IMR-90 (cell line): ENCODE measurements around the gene DLX6. TPM values are rescaled to one million over a fixed set of nuclear protein-coding genes. Genes with fewer than 3 reads are reported as not detected.

Experiments
- ATAC-seq: fragments of 200-7000 bp; cut with Tn5 transposase; 2 replicates; pipeline ENCODE4 v1.9.1; 2020; ENCODE audit warnings: low read depth, mild to moderate bottlenecking, moderate library complexity
- BruUV-seq: library from RNA; stranded (reverse); fragments of 400-500 nt; replicated peaks from 2 replicates; lab custom pipeline; 2021; lab: Mats Ljungman, UMichigan
- CTCF ChIA-PET: fragments of 300-600 bp; formaldehyde crosslinking; extraction: SDS; loops from one replicate; lab custom pipeline; 2021; ENCODE audit warnings: antibody characterized with exemption; lab: Yijun Ruan, JAX
- POLR2A ChIA-PET: fragments of 300-600 bp; sonication (Branson Sonifier 250); formaldehyde crosslinking; loops from one replicate; lab custom pipeline; 2022; ENCODE audit warnings: antibody characterized with exemption; ENCODE audit not compliant: unreplicated experiment; lab: Charles Lee
- DNase-seq: peaks from one replicate; pipeline ENCODE4 v3.0.0; 2013
- H2AFZ ChIP-seq: replicated peaks from 2 replicates; pipeline ENCODE3; 2013; ENCODE audit warnings: low read length, mild to moderate bottlenecking; ENCODE audit not compliant: poor library complexity
- H2AK5ac ChIP-seq: 2 replicates; pipeline ENCODE4 v1.6.1; 2013; ENCODE audit warnings: low read depth, low read length, inconsistent platforms
- H2AK9ac ChIP-seq: replicated peaks from 2 replicates; pipeline ENCODE3; 2013; ENCODE audit warnings: mild to moderate bottlenecking, low read depth, low read length, moderate library complexity; ENCODE audit not compliant: poor library complexity
- H2BK120ac ChIP-seq: 2 replicates; pipeline ENCODE4 v1.6.1; 2013; ENCODE audit warnings: low read depth, low read length, inconsistent platforms
- H2BK15ac ChIP-seq: 3 replicates; pipeline ENCODE4 v1.6.1; 2013; ENCODE audit warnings: low read depth, low read length, inconsistent platforms
- H2BK20ac ChIP-seq: 2 replicates; pipeline ENCODE4 v1.6.1; 2013; ENCODE audit warnings: low read depth, mild to moderate bottlenecking, inconsistent platforms, low read length, moderate library complexity
- H2BK5ac ChIP-seq: 2 replicates; pipeline ENCODE4 v1.6.1; 2013; ENCODE audit warnings: mild to moderate bottlenecking, low read depth, low read length, inconsistent platforms; ENCODE audit not compliant: poor library complexity, severe bottlenecking
- H3K14ac ChIP-seq: replicated peaks from 2 replicates; pipeline ENCODE4 v1.6.1; 2013; ENCODE audit warnings: low read depth, low read length, inconsistent platforms
- H3K18ac ChIP-seq: 2 replicates; pipeline ENCODE4 v1.6.1; 2013; ENCODE audit warnings: low read depth, low read length, control low read depth
- H3K23ac ChIP-seq: 2 replicates; pipeline ENCODE4 v1.6.1; 2013; ENCODE audit warnings: low read depth, low read length, inconsistent platforms
- H3K27ac ChIP-seq: 2 replicates; pipeline ENCODE4 v1.5.1; 2013; ENCODE audit warnings: mild to moderate bottlenecking, control low read depth, low read length; ENCODE audit not compliant: insufficient read depth
- H3K27me3 ChIP-seq: 2 replicates; pipeline ENCODE4 v1.6.1; 2013; ENCODE audit warnings: low read length; ENCODE audit not compliant: control insufficient read depth, insufficient read depth
- H3K36me3 ChIP-seq: 2 replicates; pipeline ENCODE4 v1.6.1; 2013; ENCODE audit warnings: low read length, mixed read lengths; ENCODE audit not compliant: control insufficient read depth, insufficient read depth
- H3K4ac ChIP-seq: 2 replicates; pipeline ENCODE4 v1.6.1; 2013; ENCODE audit warnings: low read depth, low read length, inconsistent platforms
- H3K4me1 ChIP-seq: 2 replicates; pipeline ENCODE4 v1.6.1; 2013; ENCODE audit warnings: low read length, mixed read lengths; ENCODE audit not compliant: control insufficient read depth, insufficient read depth
- H3K4me2 ChIP-seq: 2 replicates; pipeline ENCODE4 v1.6.1; 2013; ENCODE audit warnings: low read depth, mild to moderate bottlenecking, control low read depth, low read length, moderate library complexity
- H3K4me3 ChIP-seq: 2 replicates; pipeline ENCODE4 v1.5.1; 2013; ENCODE audit warnings: low read depth, mild to moderate bottlenecking, control low read depth, low read length, moderate library complexity; ENCODE audit not compliant: insufficient read depth
- H3K56ac ChIP-seq: 2 replicates; pipeline ENCODE4 v1.6.1; 2013; ENCODE audit warnings: low read length, inconsistent platforms; ENCODE audit not compliant: insufficient read depth; ENCODE audit errors: extremely low read depth
- H3K79me1 ChIP-seq, 2 experiments: 2 replicates each; pipeline ENCODE4 v1.6.1; 2013; ENCODE audit warnings: low read length in 2 of 2, inconsistent platforms in 1 of 2, low read depth in 1 of 2
- H3K9ac ChIP-seq: 2 replicates; pipeline ENCODE4 v1.6.1; 2013; ENCODE audit warnings: low read depth, low read length, control low read depth
- H3K9me1 ChIP-seq: 2 replicates; pipeline ENCODE4 v1.6.1; 2013; ENCODE audit warnings: low read length, inconsistent platforms; ENCODE audit not compliant: insufficient read depth
- H3K9me3 ChIP-seq: 2 replicates; pipeline ENCODE4 v1.6.1; 2013; ENCODE audit warnings: low read length; ENCODE audit not compliant: control insufficient read depth, insufficient read depth
- H4K20me1 ChIP-seq: 2 replicates; pipeline ENCODE4 v1.6.1; 2013; ENCODE audit warnings: low read length, inconsistent platforms; ENCODE audit not compliant: insufficient read depth
- H4K5ac ChIP-seq: 2 replicates; pipeline ENCODE4 v1.6.1; 2013; ENCODE audit warnings: mild to moderate bottlenecking, low read depth, low read length, control low read depth
- H4K8ac ChIP-seq, 2 experiments: 2 replicates each; pipeline ENCODE4 v1.6.1; 2013; ENCODE audit warnings: low read depth in 2 of 2, low read length in 2 of 2, control low read depth in 1 of 2, inconsistent platforms in 1 of 2
- H4K91ac ChIP-seq: 2 replicates; pipeline ENCODE4 v1.6.1; 2013; ENCODE audit warnings: low read depth, low read length, inconsistent platforms; ENCODE audit not compliant: insufficient read depth
- CHD1 ChIP-seq: IDR thresholded peaks from 2 replicates; pipeline ENCODE4 v1.6.1; 2012; ENCODE audit warnings: low read depth, low read length, improper control_type of control experiment
- FOS ChIP-seq: fragments of 150-350 bp; IDR thresholded peaks from 2 replicates; pipeline ENCODE4 v1.6.1; 2016; ENCODE audit warnings: low read depth, low read length
- MXI1 ChIP-seq: IDR thresholded peaks from 2 replicates; pipeline ENCODE4 v1.6.1; 2012; ENCODE audit warnings: low read depth, mild to moderate bottlenecking, low read length, moderate library complexity, borderline replicate concordance
- NFE2L2 ChIP-seq: fragments of 150-350 bp; IDR thresholded peaks from 2 replicates; pipeline ENCODE4 v1.6.1; 2016; ENCODE audit warnings: low read depth, mild to moderate bottlenecking, low read length
- RCOR1 ChIP-seq: IDR thresholded peaks from 2 replicates; pipeline ENCODE4 v1.6.1; 2012; ENCODE audit warnings: mild to moderate bottlenecking, low read length, improper control_type of control experiment; ENCODE audit not compliant: insufficient replicate concordance
- WGBS, 2 experiments: methylation state at CpG; one replicate each; pipeline versions ENCODE4 v1.1.5 to v1.1.7; 2013; ENCODE audit warnings: missing lambda C conversion rate in 2 of 2; ENCODE audit not compliant: insufficient read length in 1 of 2; ENCODE audit errors: extremely low coverage in 2 of 2; 5-methylcytosine and 5-hydroxymethylcytosine counted together
- dilution Hi-C: fragments of 300-500 bp; cut with HindIII; formaldehyde crosslinking; loops from one replicate; pipeline ENCODE4 v1.14.3; 2018; ENCODE audit warnings: low sequenced_read_pairs; ENCODE audit not compliant: unreplicated experiment
- in situ Hi-C: fragments of 300-500 bp; cut with MboI; formaldehyde crosslinking; loops from 3 replicates; pipeline ENCODE4 v1.14.3; 2019; ENCODE audit warnings: low sequenced_read_pairs, inconsistent platforms, mixed read lengths
- intact Hi-C: fragments of 100-400 bp; cut with micrococcal nuclease; formaldehyde crosslinking; loops from 2 replicates; pipeline ENCODE4 v1.10.0; 2022
- polyA plus RNA-seq, 3 experiments: library from polyadenylated mRNA; depleted of rRNA; stranded (reverse); fragments of >200 nt; gene quantifications; 2 replicates each; pipeline ENCODE4 v1.2.3, GENCODE V29; 2012; ENCODE audit warnings: low replicate concordance in 1 of 3
- total RNA-seq: library from RNA; depleted of rRNA; stranded (reverse); fragments of >200 nt; gene quantifications from 2 replicates; pipeline ENCODE4 v1.2.3, GENCODE V29; 2012

DLX6 gene
- total and polyA plus RNA-seq, 2 of the 4 experiments (the other 2 are of a cell fraction) = not detected

DNA sequence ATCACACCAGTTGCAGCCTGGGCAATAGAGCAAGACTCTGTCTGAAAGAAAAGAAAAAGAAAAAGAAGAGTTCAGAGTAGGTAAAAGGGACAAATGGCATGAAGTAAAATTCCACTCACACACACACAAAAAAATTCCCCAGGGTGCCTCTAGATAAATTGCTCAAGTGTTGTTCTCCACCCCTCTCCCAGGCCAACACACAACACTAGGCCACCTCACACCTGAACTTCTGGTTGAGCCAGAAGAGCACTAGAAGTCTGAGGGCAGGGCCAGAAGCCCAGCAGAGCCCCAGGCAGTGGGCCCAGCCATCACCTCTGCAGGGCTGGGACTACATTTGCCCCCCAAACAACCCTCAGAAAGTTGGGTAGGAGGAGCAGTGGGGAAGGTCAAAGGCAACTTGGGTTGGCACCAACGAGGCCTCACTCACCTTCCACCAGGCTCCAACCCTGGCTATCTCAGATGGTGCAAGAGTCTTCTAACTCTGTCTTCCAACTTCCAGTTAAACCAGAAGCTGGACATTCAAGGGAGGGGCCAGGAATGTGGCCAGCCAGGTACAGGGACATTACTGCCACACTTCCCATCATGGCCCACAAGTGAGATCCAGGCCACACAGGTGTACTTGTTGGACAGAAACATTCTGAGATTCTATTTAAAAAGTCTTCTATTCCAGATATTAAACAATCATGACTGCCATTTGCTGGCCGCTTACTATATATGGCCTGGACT is 25.6 kb upstream of the DLX6 start:
- no peak overlapping the region for H2BK120ac ChIP-seq
- H3K4me2 ChIP-seq = no peak overlapping the region
- H3K4me3 ChIP-seq = no peak overlapping the region
- H3K9me3 ChIP-seq = no peaks in the 10 kb centered on the region
- H3K9ac ChIP-seq = no peak overlapping the region
- TF ChIP-seq CHD1 (no peak), FOS (no peak), RCOR1 (no peak), MXI1 (no peak), NFE2L2 (no peak)
- no peaks in the 10 kb centered on the region for H4K20me1 ChIP-seq
- no CpG with 5 or more reads among the region's 2 CpGs for WGBS, 2 experiments
- no peak overlapping the region for H2AFZ ChIP-seq
- no peak for DNase-seq
- dilution Hi-C loops = no loop called here
- no peaks in the 10 kb centered on the region for H3K79me1 ChIP-seq
- no peak overlapping the region for H4K8ac ChIP-seq
- H2AK5ac ChIP-seq = no peak overlapping the region
- no peaks in the 10 kb centered on the region for H3K4me1 ChIP-seq
- no peak overlapping the region for H3K4ac ChIP-seq
- no peak overlapping the region for H3K23ac ChIP-seq
- H3K56ac ChIP-seq = no peak overlapping the region
- no peaks in the 10 kb centered on the region for H3K27me3 ChIP-seq
- H3K27ac ChIP-seq = no peak overlapping the region
- H3K9me1 ChIP-seq = no peaks in the 10 kb centered on the region
- H4K5ac ChIP-seq = no peak overlapping the region
- no peak for ATAC-seq
- no peak overlapping the region for H3K18ac ChIP-seq
- H3K36me3 ChIP-seq = no peaks in the 10 kb centered on the region
- in situ Hi-C loops = no loop called here
- no peak overlapping the region for H3K14ac ChIP-seq
- H2BK20ac ChIP-seq = no peak overlapping the region
- ChIA-PET POLR2A (no interaction called here), CTCF (no interaction called here)
- no peak overlapping the region for H2BK15ac ChIP-seq
- BruUV-seq = no TSS peak
- no peak overlapping the region for H2BK5ac ChIP-seq
- no peak overlapping the region for H4K91ac ChIP-seq
- intact Hi-C loops = no loop called here
- no peak overlapping the region for H2AK9ac ChIP-seq
